Fibroblast of the aortic adventitia (primary cell): ENCODE results near the gene SH3GL2. TPM values are rescaled to one million over a fixed set of nuclear protein-coding genes. Genes with fewer than 3 reads are reported as not detected.

Experiments
- DNase-seq: peaks from one replicate; pipeline ENCODE4 v3.0.0-alpha.2; 2010; ENCODE audit warnings: low read depth
- H3K4me3 ChIP-seq: 2 replicates; pipeline ENCODE4 v1.5.1; 2011; ENCODE audit warnings: low read depth, mild to moderate bottlenecking, control low read depth, low read length, moderate library complexity
- CTCF ChIP-seq: IDR thresholded peaks from 2 replicates; pipeline ENCODE4 v1.5.1; 2011; ENCODE audit warnings: mild to moderate bottlenecking, low read length, control low read depth, inconsistent platforms; ENCODE audit not compliant: insufficient read depth
- total RNA-seq: library from RNA; depleted of rRNA; stranded (reverse); fragments of >200 nt; gene quantifications from 2 replicates; pipeline ENCODE4 v1.2.3, GENCODE V29; 2012; ENCODE audit warnings: low replicate concordance

Gene SH3GL2
- total RNA-seq, 1 donor = 0.18 TPM

- TF ChIP-seq CTCF = no peak
- no peak overlapping the region for H3K4me3 ChIP-seq
- DNase-seq = no peak
Observed at GRCh38 chr9:17630531-17630949, 51.7 kb downstream of the SH3GL2 start.

- no peak for DNase-seq
- TF ChIP-seq CTCF = no peak
- H3K4me3 ChIP-seq = no peak overlapping the region
Observed at GRCh38 chr9:17631396-17631795, 52.5 kb downstream of the SH3GL2 start.

- no peak for TF ChIP-seq CTCF
- no peak for DNase-seq
- no peak overlapping the region for H3K4me3 ChIP-seq
Observed at GRCh38 chr9:17632994-17633393, 54.1 kb downstream of the SH3GL2 start.

GRCh38 chr9:17635115-17635890 is 56.4 kb downstream of the SH3GL2 start:
- no peak for TF ChIP-seq CTCF
- DNase-seq = no peak
- H3K4me3 ChIP-seq = no peak overlapping the region

- no peak overlapping the region for H3K4me3 ChIP-seq
- TF ChIP-seq CTCF = no peak
- no peak for DNase-seq
Observed at GRCh38 chr9:17636349-17636748, 57.5 kb downstream of the SH3GL2 start.

GRCh38 chr9:17636821-17637220 is 58.0 kb downstream of the SH3GL2 start:
- H3K4me3 ChIP-seq = no peak overlapping the region
- no peak for TF ChIP-seq CTCF
- DNase-seq = no peak

- no peak for DNase-seq
- no peak overlapping the region for H3K4me3 ChIP-seq
- no peak for TF ChIP-seq CTCF
Observed at GRCh38 chr9:17637229-17637628, 58.4 kb downstream of the SH3GL2 start.
